ENCODE results near the gene PRKCSH. TPM values are rescaled to one million over a fixed set of nuclear protein-coding genes. Genes with fewer than 3 reads are reported as not detected.
"Not testable (repeated sequence)": the region's sequence is repeated elsewhere in the genome, so short reads cannot be mapped to it uniquely, and the experiment has no call there.

Gene PRKCSH
- total RNA-seq, 2 donors from 2014 or later, result 301 to 320 TPM

DNA sequence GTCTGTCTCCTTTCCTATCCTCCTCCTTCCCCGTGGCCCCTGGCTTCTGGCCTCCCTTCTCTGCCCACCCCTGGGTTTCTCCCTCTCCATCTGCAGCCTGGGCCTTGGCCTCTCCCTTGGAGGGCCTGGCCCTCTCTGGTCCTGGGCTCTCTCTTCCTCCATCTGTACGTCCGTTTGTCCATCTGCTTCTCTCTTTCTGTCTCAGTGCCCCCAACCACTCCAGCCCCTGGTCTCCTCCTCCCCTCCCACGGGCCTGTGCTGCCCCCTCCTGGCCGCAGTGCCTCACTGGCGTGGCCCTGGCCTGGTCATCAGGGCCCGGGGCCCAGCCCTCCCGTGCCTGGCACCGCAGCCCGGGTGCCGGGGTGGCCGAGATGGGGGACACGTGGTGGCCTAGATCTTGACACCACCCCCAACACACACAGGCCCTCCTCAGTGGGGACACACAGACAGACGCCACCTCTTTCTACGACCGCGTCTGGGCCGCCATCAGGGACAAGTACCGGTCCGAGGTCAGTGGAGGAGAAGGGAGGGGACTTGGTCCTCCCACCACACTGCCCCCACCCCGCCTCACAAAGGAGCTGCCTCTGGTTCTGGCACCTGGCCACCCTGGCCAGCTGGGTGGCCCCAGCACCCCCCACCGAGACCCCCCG, 11.3 kb downstream of the PRKCSH start:
- ATAC-seq, result peak; percentile 73
- peak in 1 of 2 donors; percentile 54 for DNase-seq
- intact Hi-C loops (cut with DNase I, micrococcal nuclease), result loop anchor here (10.0 kb wide), 1 partner anchor 152 kb away; the partner anchor contains the start of gene TSPAN16 (in 2 of the 2)

DNA sequence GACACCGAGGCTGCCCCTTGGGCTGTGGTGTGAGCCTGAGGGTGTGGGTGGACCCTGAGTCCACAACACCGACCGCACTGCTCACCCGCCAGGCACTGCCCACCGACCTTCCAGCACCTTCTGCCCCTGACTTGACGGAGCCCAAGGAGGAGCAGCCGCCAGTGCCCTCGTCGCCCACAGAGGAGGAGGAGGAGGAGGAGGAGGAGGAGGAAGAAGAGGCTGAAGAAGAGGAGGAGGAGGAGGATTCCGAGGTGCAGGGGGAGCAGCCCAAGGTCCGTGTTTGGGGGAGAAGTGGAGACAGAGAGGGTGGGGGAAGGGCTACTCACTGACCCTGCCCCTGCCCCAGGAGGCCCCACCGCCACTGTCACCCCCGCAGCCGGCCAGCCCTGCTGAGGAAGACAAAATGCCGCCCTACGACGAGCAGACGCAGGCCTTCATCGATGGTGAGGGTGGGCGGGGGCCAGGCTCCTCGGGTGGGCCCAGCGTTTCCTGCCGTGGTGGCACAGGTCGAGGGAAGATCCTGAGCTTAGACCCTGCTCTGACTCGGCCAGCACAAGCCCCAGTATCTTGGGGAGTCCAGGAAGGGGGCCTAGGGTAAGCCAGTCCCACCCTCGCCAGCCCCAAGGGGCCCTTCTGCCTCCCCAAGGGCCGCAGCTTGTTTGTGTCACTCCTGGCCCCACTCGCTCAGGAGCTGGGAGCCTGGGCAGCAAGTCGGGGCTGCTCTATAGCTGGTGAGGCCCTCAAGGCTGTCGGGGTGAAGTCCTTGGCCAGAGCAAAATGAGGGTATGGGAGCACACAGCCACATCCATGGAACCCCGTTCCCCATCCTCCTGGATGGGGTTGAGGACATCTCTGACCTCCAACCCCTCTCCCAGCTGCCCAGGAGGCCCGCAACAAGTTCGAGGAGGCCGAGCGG, 12.2 kb downstream of the PRKCSH start:
- DNase-seq, result no peak
- intact Hi-C loops (cut with DNase I, micrococcal nuclease), result loop anchor here (10.0 kb wide), 1 partner anchor 153 kb away; the partner anchor contains the start of gene TSPAN16 (in 2 of the 2)
- no peak for ATAC-seq

DNA sequence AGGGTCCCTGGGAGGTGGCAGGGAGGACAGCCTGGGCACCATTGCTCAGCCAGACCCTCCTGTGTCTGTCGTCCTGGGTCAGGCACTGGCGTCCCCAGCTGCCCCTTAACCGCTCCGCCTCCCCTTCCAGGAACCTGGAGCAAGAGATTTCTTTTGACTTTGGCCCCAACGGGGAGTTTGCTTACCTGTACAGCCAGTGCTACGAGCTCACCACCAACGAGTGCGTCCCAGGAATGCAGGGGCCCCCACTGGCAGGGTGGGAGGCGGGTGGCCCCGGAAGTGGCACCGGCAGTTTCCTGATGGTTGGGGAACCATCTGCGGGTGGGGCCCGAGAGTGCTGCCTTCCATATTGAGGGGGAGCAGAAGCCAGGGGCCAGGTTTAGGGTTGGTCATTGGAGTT, 13.0 kb downstream of the PRKCSH start:
- DNase-seq (no peak), ATAC-seq (no peak)
- intact Hi-C loops (cut with DNase I, micrococcal nuclease), result loop anchor here (10.0 kb wide), 1 partner anchor 154 kb away; the partner anchor contains the start of gene TSPAN16 (in 2 of the 2)

DNA sequence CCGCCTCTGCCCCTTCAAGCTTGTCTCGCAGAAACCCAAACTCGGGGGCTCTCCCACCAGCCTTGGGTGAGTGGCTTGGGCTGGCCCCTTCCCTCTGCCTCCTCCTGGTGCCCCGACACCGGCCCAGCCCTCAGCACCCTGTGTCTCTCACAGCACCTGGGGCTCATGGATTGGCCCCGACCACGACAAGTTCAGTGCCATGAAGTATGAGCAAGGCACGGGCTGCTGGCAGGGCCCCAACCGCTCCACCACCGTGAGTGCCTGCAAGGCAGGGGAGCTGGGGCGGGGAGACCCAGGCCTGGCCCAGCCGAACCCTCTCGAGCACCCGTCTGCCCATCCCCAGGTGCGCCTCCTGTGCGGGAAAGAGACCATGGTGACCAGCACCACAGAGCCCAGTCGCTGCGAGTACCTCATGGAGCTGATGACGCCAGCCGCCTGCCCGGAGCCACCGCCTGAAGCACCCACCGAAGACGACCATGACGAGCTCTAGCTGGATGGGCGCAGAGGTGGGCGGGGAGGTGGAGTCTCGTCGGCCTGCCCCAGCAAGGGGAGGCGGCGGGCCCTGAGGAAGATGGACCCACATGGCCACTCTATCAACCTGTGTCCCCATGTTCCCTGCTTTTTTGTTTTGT, 13.6 kb downstream of the PRKCSH start:
- DNase-seq, result no peak
- intact Hi-C loops (cut with DNase I, micrococcal nuclease), result loop anchor here (10.0 kb wide), 1 partner anchor 154 kb away; the partner anchor contains the start of gene TSPAN16 (in 2 of the 2)
- ATAC-seq, result no peak

DNA sequence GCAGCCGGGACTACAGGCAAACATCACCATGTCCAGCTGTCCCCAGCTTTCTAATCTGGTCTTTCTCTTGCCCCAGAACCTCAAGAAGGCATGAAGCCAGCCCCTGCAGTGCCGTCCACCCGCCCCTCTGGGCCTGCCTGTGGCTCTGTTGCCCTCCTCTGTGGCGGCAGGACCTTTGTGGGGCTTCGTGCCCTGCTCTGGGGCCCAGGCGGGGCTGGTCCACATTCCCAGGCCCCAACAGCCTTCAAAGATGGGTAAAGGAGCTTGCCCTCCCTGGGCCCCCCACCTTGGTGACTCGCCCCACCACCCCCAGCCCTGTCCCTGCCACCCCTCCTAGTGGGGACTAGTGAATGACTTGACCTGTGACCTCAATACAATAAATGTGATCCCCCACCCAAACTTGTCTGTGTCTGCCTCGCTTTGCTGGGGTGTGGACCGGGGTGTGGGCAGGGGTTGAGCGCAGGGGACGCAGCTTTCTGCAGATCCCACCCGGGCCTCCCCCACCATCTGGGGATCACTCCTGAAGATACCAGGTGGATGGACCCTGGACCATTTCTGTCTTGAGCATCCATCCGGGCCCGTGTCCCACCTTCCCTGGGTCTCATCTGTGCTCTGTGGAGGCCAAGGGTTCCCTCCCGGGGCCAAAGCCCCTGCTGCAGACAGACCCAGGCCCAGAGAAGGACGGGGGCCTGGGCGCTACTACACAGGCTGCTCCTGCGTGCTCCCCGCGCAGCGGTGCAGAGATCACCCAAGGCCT, 15.3 kb downstream of the PRKCSH start:
- DNase-seq (no peak), ATAC-seq (no peak)
- intact Hi-C loops (cut with DNase I, micrococcal nuclease), result no loop called here

DNA sequence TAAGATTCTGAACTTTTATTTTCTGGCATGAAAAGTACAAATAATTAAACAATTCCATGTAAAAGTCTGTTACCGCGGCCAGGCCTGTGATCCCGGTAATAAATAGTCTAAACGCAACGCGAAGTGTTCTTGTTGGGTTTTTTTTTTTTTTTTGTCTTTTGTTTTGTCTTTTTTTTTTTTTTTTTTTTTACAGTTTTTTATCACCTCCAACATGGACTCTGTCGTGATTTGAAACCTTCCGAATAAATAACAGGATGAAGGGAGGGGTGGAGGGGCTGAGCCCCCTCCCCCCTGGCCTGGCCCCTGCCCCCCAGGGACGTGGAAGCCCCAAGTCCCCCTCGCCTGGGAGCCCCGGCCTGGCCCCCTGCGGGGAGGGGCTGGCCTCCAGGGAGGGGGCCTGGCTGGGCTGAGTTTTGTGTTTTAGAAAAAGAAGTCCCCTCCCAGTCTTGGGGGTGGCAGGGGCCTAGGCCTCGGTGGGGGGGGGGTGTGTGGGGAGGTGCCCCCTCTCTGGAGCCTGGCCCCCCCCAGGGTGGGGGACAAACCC, 16.0 kb downstream of the PRKCSH start:
- intact Hi-C loops (cut with DNase I, micrococcal nuclease), result no loop called here
- no peak for ATAC-seq
- no peak for DNase-seq

DNA sequence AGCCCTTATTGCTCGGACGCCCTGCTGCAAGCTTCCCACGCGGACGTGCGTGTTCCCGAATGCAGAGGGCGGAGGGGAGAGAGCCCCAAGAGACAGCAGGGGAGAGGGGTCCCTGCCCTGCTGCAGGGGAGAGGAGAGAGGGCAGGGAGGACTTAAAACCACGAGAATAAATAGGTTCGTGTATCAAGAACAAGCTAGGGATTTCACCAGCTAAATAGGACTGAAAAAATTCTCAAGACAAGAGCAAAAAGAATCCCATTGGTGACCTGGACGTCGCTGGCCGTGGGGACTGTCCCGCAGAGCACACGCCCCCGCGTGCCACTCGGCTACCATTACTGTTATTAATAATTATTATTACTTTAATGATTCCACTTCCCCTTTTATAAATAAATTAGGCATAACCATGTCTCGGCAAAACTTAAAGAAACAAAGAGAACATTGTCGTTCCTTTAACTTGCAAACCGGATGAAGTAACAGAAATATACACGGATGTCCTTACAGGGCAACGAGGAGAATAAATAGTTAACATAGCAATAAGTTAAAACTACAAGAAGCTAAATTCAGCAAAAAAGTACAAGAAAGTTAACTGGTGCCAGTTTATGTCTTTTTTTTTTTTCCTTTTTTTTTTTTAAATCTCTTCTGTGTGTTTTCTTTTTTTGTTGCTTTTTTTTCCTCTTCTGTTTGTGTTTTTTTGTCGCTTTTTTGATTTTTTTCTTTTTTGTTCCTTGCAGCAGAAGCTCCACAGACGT, 16.6 kb downstream of the PRKCSH start:
- intact Hi-C loops (cut with DNase I, micrococcal nuclease), result no loop called here
- ATAC-seq, result no peak
- no peak for DNase-seq

DNA sequence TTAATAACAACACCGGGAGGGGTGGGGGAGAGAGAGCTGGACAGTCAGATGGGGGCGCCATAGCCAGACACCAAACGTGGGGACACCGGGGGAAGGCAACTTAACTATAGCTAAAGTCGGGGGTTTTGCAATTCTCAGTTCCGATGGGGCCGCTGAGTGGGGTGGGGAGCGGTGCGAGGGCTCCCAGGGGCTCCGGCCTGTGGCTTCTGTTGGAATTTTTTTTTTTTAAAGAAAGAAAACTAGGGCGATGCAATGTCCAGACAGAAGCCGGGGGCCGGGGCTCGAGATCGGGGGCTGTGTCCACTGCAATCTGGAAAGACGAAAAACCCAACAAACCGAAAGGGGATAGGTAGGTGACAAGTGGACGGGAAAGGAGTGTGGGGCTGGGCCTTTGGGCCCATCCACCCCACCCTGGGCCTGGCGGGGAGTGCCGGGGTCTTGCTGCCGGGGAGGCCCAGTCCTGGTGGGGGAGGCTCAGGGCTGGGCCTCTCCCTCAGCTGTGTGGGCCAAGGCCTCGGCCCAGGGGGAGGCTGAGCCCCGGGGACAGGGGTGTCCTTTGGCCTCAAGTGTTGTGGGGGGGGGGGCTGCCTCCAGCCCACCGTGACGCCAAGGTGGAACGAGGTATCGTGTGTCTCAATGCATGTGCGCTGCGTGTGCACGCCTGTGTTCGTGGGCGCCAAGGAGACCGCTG, 17.3 kb downstream of the PRKCSH start:
- intact Hi-C loops (cut with DNase I, micrococcal nuclease), result no loop called here
- no peak for DNase-seq
- ATAC-seq, result no peak

DNA sequence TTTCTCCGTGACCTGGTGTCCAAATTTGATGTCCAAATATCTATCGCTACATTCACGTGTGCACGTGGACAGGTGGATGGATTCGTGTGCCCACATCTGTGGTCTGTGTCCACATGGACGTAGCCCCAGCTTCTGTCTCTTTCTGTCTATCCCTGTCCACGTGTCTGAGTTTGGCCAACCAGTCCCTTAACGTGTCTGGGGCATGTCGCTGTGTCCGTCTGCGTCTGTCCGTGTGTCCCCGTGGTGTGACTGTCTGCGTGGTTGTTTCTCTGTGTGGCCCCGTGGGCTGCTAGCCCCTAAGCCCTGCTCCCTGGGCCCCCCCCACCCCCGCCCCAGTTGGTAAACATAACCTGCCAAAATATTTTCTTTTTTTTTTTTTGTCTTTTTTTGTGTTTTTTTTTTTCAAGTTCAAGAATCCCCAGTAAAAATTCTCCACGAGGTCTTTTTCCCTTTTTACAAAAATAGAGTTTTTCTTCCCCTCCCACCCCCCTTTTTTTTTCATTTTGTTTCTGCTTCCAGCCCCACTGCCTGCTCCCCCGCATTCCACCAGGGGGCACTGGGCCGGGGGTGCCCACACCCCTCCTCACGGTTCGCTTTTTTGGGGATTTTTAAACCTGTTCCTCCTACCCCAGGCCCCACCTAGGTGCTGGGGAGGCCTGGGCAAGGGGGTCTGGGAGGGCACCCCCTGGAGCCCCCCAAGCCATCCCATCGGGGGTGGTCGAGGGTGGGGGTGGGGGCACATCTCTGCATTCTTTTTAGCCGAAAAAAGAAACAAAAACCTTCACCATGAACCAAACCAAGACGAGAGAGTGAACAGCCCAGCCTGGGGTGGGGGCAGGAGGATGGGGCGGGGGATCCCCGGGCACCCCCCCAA, 18.3 kb downstream of the PRKCSH start:
- ATAC-seq (no peak), DNase-seq (no peak)
- intact Hi-C loops (cut with DNase I, micrococcal nuclease), result no loop called here

DNA sequence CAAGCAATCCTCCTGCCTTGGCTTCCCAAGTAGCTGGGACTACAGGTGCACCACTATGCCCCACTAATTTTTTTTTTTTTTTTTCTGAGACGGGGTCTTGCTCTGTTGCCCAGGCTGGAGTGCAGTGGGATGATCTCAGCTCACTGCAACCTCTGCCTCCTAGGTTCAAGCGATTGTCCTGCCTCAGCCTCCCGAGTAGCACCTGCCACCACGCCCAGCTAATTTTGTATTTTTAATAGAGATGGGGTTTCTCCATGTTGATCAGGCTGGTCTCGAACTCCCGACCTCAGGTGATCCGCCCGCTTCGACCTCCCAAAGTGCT, 19.8 kb downstream of the PRKCSH start:
- ATAC-seq; DNase-seq; intact Hi-C loops (cut with DNase I, micrococcal nuclease): not testable (repeated sequence)

DNA sequence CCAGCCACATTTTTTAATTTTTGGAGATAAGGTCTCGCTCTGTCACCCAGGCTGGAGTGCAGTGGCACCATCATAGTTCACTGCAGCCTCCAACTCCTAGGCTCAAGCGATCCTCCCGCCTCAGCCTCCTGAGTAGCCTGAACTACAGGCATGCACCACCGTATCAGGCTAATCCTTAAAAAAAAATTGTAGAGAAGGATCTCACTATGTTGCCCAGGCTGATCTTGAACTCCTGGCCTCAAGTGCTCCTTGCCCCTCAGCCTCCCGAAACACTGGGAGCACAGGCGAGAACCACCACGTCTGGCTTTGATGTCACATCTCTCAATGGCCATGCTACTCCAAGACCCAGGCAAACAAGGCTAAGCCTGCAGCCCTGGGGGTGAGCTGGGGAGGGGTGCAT, 21.2 kb downstream of the PRKCSH start:
- no peak for DNase-seq
- no peak for ATAC-seq
- intact Hi-C loops (cut with DNase I, micrococcal nuclease), result no loop called here

DNA sequence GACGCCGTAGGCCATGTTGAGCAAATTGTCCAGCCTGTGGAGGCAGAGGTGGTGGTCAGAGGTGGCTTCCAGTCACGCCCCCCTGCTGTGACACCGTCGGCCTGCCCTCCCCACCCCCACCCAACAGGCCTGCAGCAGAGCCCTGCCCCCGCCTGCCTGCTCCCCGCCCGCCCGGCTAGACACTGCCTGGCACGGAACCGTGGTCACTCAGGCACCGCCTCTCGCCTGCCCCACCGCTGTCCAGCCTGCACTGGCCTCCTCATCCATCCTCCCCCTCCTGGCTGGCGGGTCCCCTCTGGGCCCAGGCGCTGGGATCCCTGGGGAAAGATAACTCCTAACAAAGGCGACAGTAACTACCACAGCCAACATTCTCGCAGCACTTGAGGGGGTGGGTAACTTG, 21.7 kb downstream of the PRKCSH start:
- ATAC-seq (no peak), DNase-seq (no peak)
- intact Hi-C loops (cut with DNase I, micrococcal nuclease), result no loop called here

DNA sequence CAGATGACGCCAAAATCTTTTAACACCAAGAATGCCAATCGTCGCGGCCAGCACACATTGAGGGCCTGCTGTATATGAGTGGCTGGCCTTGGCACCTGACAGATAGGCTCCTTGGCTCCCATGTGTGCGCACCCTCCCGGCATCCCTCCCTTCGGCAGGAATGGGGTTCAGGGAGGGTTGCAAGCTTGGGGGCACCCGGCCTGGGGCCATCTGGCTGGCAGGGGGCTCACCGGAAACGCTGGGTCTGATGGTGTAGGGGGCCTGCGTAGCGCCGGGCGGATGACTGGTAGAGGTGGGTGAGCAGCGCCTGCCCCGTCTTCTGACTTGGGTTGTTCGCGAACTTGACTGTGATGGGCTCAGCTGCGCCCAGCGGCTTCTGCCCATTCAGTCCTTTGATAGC, 22.4 kb downstream of the PRKCSH start:
- ATAC-seq (no peak), DNase-seq (no peak)
- intact Hi-C loops (cut with DNase I, micrococcal nuclease), result no loop called here

DNA sequence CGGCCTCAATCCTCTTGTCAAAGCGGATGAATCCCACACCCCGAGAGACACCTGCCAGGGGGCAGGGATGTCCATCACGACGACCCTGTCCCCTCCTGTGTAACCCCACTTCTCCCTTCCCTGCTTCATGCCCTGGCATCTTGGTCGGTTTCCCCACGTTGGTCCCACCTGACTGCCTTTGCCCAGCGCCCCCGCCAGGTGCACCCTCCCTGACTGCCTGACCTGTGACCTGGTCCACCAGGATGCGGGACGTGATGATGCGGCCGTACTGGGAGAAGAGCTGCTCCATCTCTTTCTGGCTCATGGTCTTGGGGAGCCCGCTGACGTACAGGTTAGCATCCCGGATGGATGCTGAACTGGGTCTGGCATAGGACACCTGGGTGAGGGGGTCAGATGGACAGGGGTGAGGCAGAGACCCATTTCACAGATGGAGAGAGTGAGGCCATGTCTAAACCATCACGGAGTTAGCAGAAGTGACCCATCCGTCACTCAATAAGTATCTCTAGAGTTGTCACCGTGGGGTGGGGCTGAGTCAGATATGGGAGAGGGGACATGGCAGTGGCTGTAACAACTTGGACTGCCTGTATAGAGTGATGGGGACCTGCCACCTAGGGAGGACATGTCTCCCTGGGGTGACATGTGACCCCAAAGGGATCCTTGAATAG, 22.9 kb downstream of the PRKCSH start:
- no peak for ATAC-seq
- intact Hi-C loops (cut with DNase I, micrococcal nuclease), result no loop called here
- no peak for DNase-seq

DNA sequence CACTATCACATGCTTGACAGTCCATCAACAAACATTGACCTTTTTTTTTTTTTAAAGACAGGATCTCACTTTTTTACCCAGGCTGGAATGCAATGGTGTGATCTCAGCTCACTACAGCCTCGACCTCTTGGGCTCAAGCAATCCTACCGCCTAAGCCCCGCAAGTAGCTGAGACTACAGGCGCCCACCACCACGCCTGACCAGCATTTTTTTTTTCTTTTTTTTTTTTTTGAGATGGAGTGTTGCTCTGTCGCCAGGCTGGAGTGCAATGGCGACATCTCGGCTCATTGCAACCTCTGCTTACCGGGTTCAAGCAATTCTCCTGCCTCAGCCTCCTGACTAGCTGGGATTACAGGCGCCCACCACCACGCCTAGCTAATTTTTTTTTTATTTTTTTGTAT, 23.5 kb downstream of the PRKCSH start:
- intact Hi-C loops (cut with DNase I, micrococcal nuclease); ATAC-seq; DNase-seq: not testable (repeated sequence)

DNA sequence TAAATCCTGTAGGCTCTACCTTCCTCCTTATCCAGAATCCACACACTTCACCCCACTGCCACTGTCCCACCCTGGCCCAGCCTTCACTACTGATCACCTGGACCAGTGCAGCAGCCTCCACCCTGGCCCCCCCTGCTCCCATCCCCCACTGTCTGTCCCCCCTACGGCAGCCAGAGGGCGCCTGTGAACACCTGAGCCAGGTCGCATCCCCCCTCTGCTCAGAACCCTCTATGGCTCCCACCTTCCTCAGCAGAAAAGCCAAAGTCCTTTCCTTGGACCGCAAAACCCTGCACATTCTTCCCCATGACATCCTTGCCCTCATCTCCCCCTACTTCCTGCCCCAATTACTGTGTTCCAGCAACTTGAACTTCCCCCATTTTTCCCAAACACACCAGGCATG, 24.8 kb downstream of the PRKCSH start:
- no peak for ATAC-seq
- intact Hi-C loops (cut with DNase I, micrococcal nuclease), result no loop called here
- DNase-seq, result no peak
